ENCODE results near the gene APOA5. TPM values are rescaled to one million over a fixed set of nuclear protein-coding genes. Genes with fewer than 3 reads are reported as not detected.
A peak's percentile ranks its signal among the peaks of the same experiment; 100 is the strongest.

APOA5 gene
- total and polyA plus RNA-seq, 2 of the 13 experiments (the other 11 are each of a cell fraction or from before 2014, with no cell fraction given) = 44.0 to 49.1 TPM

DNA sequence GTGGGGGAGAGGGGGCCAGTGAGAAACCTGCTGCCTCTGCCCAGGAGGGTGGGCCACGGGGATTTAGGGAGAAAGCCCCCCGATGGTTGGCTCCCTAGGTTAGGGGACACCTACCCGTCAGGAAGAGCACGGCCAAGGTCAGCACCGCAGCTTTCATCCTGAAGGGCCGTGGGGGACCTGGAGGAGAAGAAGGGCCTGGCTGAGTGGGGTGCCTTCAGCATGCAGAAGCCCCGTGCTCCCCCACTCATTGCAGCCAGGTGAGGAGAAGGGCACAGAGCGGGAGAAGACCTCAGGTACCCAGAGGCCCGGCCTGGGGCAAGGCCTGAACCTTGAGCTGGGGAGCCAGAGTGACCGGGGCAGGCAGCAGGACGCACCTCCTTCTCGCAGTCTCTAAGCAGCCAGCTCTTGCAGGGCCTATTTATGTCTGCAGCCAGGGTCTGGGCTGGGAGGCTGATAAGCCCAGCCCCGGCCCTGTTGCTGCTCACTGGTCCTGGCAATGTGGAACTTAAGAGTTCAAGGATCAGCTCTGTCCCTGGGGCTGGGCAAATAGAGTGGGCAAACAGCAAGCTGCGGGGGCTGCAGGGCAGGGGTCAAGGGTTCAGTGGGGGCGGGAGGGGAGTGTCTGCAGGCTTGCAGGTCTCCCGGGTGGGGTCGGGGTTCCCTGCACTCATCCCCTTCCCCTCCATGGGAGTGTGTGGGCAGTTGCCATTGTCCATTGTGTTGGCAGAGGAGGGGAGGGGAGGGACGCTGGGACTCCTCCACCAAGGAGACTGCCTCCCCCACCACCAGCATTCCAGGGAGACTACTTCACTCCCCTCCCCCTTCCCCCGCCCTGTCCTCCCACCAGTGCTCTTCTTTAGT, 45.8 kb upstream of the APOA5 start, which contains the start of gene APOA1 (continued):
- TF ChIP-seq, protein P1, sequence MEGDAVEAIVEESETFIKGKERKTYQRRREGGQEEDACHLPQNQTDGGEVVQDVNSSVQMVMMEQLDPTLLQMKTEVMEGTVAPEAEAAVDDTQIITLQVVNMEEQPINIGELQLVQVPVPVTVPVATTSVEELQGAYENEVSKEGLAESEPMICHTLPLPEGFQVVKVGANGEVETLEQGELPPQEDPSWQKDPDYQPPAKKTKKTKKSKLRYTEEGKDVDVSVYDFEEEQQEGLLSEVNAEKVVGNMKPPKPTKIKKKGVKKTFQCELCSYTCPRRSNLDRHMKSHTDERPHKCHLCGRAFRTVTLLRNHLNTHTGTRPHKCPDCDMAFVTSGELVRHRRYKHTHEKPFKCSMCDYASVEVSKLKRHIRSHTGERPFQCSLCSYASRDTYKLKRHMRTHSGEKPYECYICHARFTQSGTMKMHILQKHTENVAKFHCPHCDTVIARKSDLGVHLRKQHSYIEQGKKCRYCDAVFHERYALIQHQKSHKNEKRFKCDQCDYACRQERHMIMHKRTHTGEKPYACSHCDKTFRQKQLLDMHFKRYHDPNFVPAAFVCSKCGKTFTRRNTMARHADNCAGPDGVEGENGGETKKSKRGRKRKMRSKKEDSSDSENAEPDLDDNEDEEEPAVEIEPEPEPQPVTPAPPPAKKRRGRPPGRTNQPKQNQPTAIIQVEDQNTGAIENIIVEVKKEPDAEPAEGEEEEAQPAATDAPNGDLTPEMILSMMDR (CRISPR knock-in tag; IDR thresholded peaks at IDR 0.05) = 0 out of 2 replicates have a peak, but pooled peaks have one; percentile 24
- TF ChIP-seq ZNF34 (CRISPR knock-in tag; IDR thresholded peaks at IDR 0.05; ENCODE audit: borderline replicate concordance) (peak; percentile 68; the same call in 1 of the 2 replicates), ATF3 (CRISPR knock-in tag; IDR thresholded peaks at IDR 0.05) (peak; percentile 4), NFYC (CRISPR knock-in tag; IDR thresholded peaks at IDR 0.05) (0 out of 2 replicates have a peak, but pooled peaks have one; percentile 9), SCMH1 (CRISPR knock-in tag; IDR thresholded peaks at IDR 0.05; ENCODE audit: borderline replicate concordance) (no peak), ZNF776 (CRISPR knock-in tag; IDR thresholded peaks at IDR 0.05) (0 out of 2 replicates have a peak, but pooled peaks have one; percentile 61), ZNF879 (CRISPR knock-in tag; IDR thresholded peaks at IDR 0.05) (peak; percentile 92; the same call in 1 of the 2 replicates), GTF3A (CRISPR knock-in tag; conservative IDR thresholded peaks at IDR 0.05) (0 out of 2 replicates have a peak, but pooled peaks have one; percentile 39), ZNF644 (CRISPR knock-in tag; IDR thresholded peaks at IDR 0.05; ENCODE audit: low read depth) (no peak), ZBTB8A (CRISPR knock-in tag; IDR thresholded peaks at IDR 0.05; ENCODE audit: borderline replicate concordance, low read depth) (no peak; the same call in 1 of the 2 replicates), BHLHE40 (IDR thresholded peaks at IDR 0.05; ENCODE audit: low read length) (0 out of 2 replicates have a peak, but pooled peaks have one; percentile 8), ZNF292 (CRISPR knock-in tag; IDR thresholded peaks at IDR 0.05; ENCODE audit: borderline replicate concordance, low read depth) (peak; percentile 47; the same call in 1 of the 2 replicates), ZNF33B (CRISPR knock-in tag; IDR thresholded peaks at IDR 0.05) (peak; percentile 92; the same call in 1 of the 2 replicates), RCOR2 (CRISPR knock-in tag; IDR thresholded peaks at IDR 0.05) (peak; percentile 72; the same call in 1 of the 2 replicates), GATAD1 (CRISPR knock-in tag; IDR thresholded peaks at IDR 0.05) (peak; percentile 56), HOXA5 (CRISPR knock-in tag; IDR thresholded peaks at IDR 0.05) (peak; percentile 73; the same call in 1 of the 2 replicates), PRDM4 (CRISPR knock-in tag; IDR thresholded peaks at IDR 0.05; ENCODE audit: borderline replicate concordance) (no peak), DNMT1 (CRISPR knock-in tag; IDR thresholded peaks at IDR 0.05) (peak; percentile 85), ZNF598 (CRISPR knock-in tag; IDR thresholded peaks at IDR 0.05; ENCODE audit: borderline replicate concordance) (peak; percentile 32)
- TF ChIP-seq, protein P2, sequence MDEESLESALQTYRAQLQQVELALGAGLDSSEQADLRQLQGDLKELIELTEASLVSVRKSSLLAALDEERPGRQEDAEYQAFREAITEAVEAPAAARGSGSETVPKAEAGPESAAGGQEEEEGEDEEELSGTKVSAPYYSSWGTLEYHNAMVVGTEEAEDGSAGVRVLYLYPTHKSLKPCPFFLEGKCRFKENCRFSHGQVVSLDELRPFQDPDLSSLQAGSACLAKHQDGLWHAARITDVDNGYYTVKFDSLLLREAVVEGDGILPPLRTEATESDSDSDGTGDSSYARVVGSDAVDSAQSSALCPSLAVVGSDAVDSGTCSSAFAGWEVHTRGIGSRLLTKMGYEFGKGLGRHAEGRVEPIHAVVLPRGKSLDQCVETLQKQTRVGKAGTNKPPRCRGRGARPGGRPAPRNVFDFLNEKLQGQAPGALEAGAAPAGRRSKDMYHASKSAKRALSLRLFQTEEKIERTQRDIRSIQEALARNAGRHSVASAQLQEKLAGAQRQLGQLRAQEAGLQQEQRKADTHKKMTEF (CRISPR knock-in tag; IDR thresholded peaks at IDR 0.05) = peak; percentile 92
- TF ChIP-seq, protein P3, sequence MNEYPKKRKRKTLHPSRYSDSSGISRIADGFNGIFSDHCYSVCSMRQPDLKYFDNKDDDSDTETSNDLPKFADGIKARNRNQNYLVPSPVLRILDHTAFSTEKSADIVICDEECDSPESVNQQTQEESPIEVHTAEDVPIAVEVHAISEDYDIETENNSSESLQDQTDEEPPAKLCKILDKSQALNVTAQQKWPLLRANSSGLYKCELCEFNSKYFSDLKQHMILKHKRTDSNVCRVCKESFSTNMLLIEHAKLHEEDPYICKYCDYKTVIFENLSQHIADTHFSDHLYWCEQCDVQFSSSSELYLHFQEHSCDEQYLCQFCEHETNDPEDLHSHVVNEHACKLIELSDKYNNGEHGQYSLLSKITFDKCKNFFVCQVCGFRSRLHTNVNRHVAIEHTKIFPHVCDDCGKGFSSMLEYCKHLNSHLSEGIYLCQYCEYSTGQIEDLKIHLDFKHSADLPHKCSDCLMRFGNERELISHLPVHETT (CRISPR knock-in tag; conservative IDR thresholded peaks at IDR 0.05) = peak; percentile 33; the same call in 1 of the 2 replicates

Measured in HepG2 (cell line).